ENCODE data around the gene CDC42EP1.
"Not testable (repeated sequence)": the region's sequence is repeated elsewhere in the genome, so short reads cannot be mapped to it uniquely, and the experiment has no call there.

CDC42EP1 gene

GRCh38 chr22:37533995-37534394, 26.3 kb upstream of the CDC42EP1 start:
- DNase-seq (ENCODE audit: extremely low read depth in 1 of 2, low read depth in 1 of 2), result no peak

GRCh38 chr22:37534445-37534844, 25.8 kb upstream of the CDC42EP1 start:
- DNase-seq (ENCODE audit: extremely low read depth in 1 of 2, low read depth in 1 of 2), result no peak

- no peak for DNase-seq (ENCODE audit: extremely low read depth in 1 of 2, low read depth in 1 of 2)
Observed at GRCh38 chr22:37535159-37535558, 25.1 kb upstream of the CDC42EP1 start.

- peak; percentile 80 to 81 for DNase-seq (ENCODE audit: extremely low read depth in 1 of 2, low read depth in 1 of 2)
Observed at GRCh38 chr22:37538590-37539357, 21.5 kb upstream of the CDC42EP1 start.

GRCh38 chr22:37539790-37540189, 20.5 kb upstream of the CDC42EP1 start:
- not testable (repeated sequence) for DNase-seq (ENCODE audit: extremely low read depth in 1 of 2, low read depth in 1 of 2)

GRCh38 chr22:37542416-37542815, 17.9 kb upstream of the CDC42EP1 start:
- not testable (repeated sequence) for DNase-seq (ENCODE audit: extremely low read depth in 1 of 2, low read depth in 1 of 2)

GRCh38 chr22:37542959-37543358, 17.3 kb upstream of the CDC42EP1 start:
- DNase-seq (ENCODE audit: extremely low read depth in 1 of 2, low read depth in 1 of 2), result no peak

- peak in 1 of 2 donors; percentile 24 for DNase-seq (ENCODE audit: extremely low read depth in 1 of 2, low read depth in 1 of 2)
Observed at GRCh38 chr22:37544955-37545702, 15.2 kb upstream of the CDC42EP1 start.

- no peak for DNase-seq (ENCODE audit: extremely low read depth in 1 of 2, low read depth in 1 of 2)
Observed at GRCh38 chr22:37545703-37546436, 14.4 kb upstream of the CDC42EP1 start.

- no peak for DNase-seq (ENCODE audit: extremely low read depth in 1 of 2, low read depth in 1 of 2)
Observed at GRCh38 chr22:37546437-37547250, 13.6 kb upstream of the CDC42EP1 start.

GRCh38 chr22:37547251-37547741, 13.0 kb upstream of the CDC42EP1 start:
- no peak for DNase-seq (ENCODE audit: extremely low read depth in 1 of 2, low read depth in 1 of 2)

- DNase-seq (ENCODE audit: extremely low read depth in 1 of 2, low read depth in 1 of 2), result no peak
Observed at GRCh38 chr22:37549704-37550059, 10.6 kb upstream of the CDC42EP1 start.

GRCh38 chr22:37550921-37551320, 9.4 kb upstream of the CDC42EP1 start:
- DNase-seq (ENCODE audit: extremely low read depth in 1 of 2, low read depth in 1 of 2), result not testable (repeated sequence)

- no peak for DNase-seq (ENCODE audit: extremely low read depth in 1 of 2, low read depth in 1 of 2)
Observed at GRCh38 chr22:37551981-37552380, 8.3 kb upstream of the CDC42EP1 start.

- DNase-seq (ENCODE audit: extremely low read depth in 1 of 2, low read depth in 1 of 2), result no peak
Observed at GRCh38 chr22:37552524-37553163, 7.6 kb upstream of the CDC42EP1 start.

- no peak for DNase-seq (ENCODE audit: extremely low read depth in 1 of 2, low read depth in 1 of 2)
Observed at GRCh38 chr22:37553725-37554124, 6.6 kb upstream of the CDC42EP1 start.

GRCh38 chr22:37555029-37555428, 5.3 kb upstream of the CDC42EP1 start:
- no peak for DNase-seq (ENCODE audit: extremely low read depth in 1 of 2, low read depth in 1 of 2)

GRCh38 chr22:37556710-37557109, 3.6 kb upstream of the CDC42EP1 start:
- DNase-seq (ENCODE audit: extremely low read depth in 1 of 2, low read depth in 1 of 2), result no peak

- no peak for DNase-seq (ENCODE audit: extremely low read depth in 1 of 2, low read depth in 1 of 2)
Observed at GRCh38 chr22:37557321-37558001, 2.8 kb upstream of the CDC42EP1 start.
